Liver (tissue), 9 donors: ENCODE data around the gene SLIT3. TPM values are rescaled to one million over a fixed set of nuclear protein-coding genes. Genes with fewer than 3 reads are reported as not detected.

Source experiments
- DNase-seq: peaks from one replicate; pipeline ENCODE4 v3.0.0-alpha.2; 2017; ENCODE audit warnings: low spot score
- H3K27ac ChIP-seq, 2 donors: one replicate each; pipeline ENCODE4 v1.7.0; 2013; ENCODE audit warnings: inconsistent platforms in 2 of 2, low read length in 2 of 2, control low read depth in 1 of 2, low read depth in 1 of 2, mild to moderate bottlenecking in 1 of 2
- H3K27me3 ChIP-seq, 4 donors: one replicate each; pipeline versions ENCODE4 v1.6.1 to v1.7.0; 2013; ENCODE audit warnings: low read length in 3 of 4, inconsistent platforms in 1 of 4, mild to moderate bottlenecking in 1 of 4, moderate library complexity in 1 of 4; ENCODE audit not compliant: control insufficient read depth in 4 of 4, insufficient read depth in 4 of 4
- H3K36me3 ChIP-seq, 4 donors: one replicate each; pipeline versions ENCODE4 v1.6.1 to v1.7.0; 2013; ENCODE audit warnings: low read length in 3 of 4, mild to moderate bottlenecking in 3 of 4, low read depth in 1 of 4, moderate library complexity in 1 of 4; ENCODE audit not compliant: control insufficient read depth in 4 of 4, insufficient read depth in 3 of 4
- H3K4me1 ChIP-seq, 4 donors: one replicate each; pipeline versions ENCODE4 v1.6.1 to v1.7.0; 2013; ENCODE audit warnings: low read length in 3 of 4, mild to moderate bottlenecking in 3 of 4, moderate library complexity in 1 of 4; ENCODE audit not compliant: control insufficient read depth in 4 of 4, insufficient read depth in 4 of 4
- H3K4me3 ChIP-seq, 3 donors: one replicate each; pipeline versions ENCODE4 v1.6.1 to v1.7.0; 2013; ENCODE audit warnings: low read length in 3 of 3, control low read depth in 1 of 3, low read depth in 1 of 3, mild to moderate bottlenecking in 1 of 3
- H3K9ac ChIP-seq, 2 donors: one replicate each; pipeline ENCODE4 v1.7.0; 2013; ENCODE audit warnings: low read length in 2 of 2, mild to moderate bottlenecking in 2 of 2, moderate library complexity in 2 of 2, control low read depth in 1 of 2, low read depth in 1 of 2
- H3K9me3 ChIP-seq, 4 donors: one replicate each; pipeline versions ENCODE4 v1.6.1 to v1.7.0; 2013; ENCODE audit warnings: low read length in 3 of 4; ENCODE audit not compliant: control insufficient read depth in 4 of 4
- CTCF ChIP-seq: fragments of 150-350 bp; IDR thresholded peaks from 2 replicates; pipeline ENCODE4 v1.5.1; 2017; ENCODE audit warnings: improper control_type of control experiment, low read depth, low read length; ENCODE audit not compliant: missing input control
- EGR1 ChIP-seq, 2 donors: IDR thresholded peaks; 2 replicates each; pipeline ENCODE4 v1.6.1; 2016 to 2018; ENCODE audit warnings: antibody characterized with exemption in 2 of 2, low read depth in 2 of 2
- FOXA1 ChIP-seq: IDR thresholded peaks from 2 replicates; pipeline ENCODE4 v1.6.1; 2016; ENCODE audit warnings: antibody characterized with exemption
- HNF4A ChIP-seq, 2 donors: conservative IDR thresholded peaks; 2 replicates each; pipeline ENCODE4 v1.6.1; 2016; ENCODE audit warnings: antibody characterized with exemption in 2 of 2, mild to moderate bottlenecking in 2 of 2
- HNF4G ChIP-seq: IDR thresholded peaks from 2 replicates; pipeline ENCODE4 v1.6.1; 2016; ENCODE audit warnings: antibody characterized with exemption
- JUND ChIP-seq, 2 donors: IDR thresholded peaks; 2 replicates each; pipeline ENCODE4 v1.6.1; 2016; ENCODE audit warnings: antibody characterized with exemption in 2 of 2
- RAD21 ChIP-seq, 2 donors: IDR thresholded peaks; 2 replicates each; pipeline ENCODE4 v1.6.1; 2016; ENCODE audit warnings: antibody characterized with exemption in 2 of 2, mild to moderate bottlenecking in 2 of 2
- RXRA ChIP-seq, 2 donors: IDR thresholded peaks; 2 replicates each; pipeline ENCODE4 v1.6.1; 2017 to 2018; ENCODE audit warnings: antibody characterized with exemption in 2 of 2, mild to moderate bottlenecking in 1 of 2
- SP1 ChIP-seq: IDR thresholded peaks from 2 replicates; pipeline ENCODE4 v1.6.1; 2018; ENCODE audit warnings: antibody characterized with exemption, mild to moderate bottlenecking
- WGBS: extraction: QIAGEN DNeasy Blood & Tissue Kit; methylation state at CpG from one replicate; pipeline ENCODE4 v1.1.7; 2013; 5-methylcytosine and 5-hydroxymethylcytosine counted together
- polyA plus RNA-seq, 2 donors: library from polyadenylated mRNA; stranded (reverse) in 1 of 2; unstranded in 1 of 2; fragments of 200-250 nt in 1 of 2; fragments of >200 nt in 1 of 2; fragmentation: Nextera tagmentation in 1 of 2; extraction: Ambion mirVana in 1 of 2; gene quantifications; one replicate each; pipeline versions ENCODE4 v1.2.1 to v1.2.3, GENCODE V29; 2013 to 2015
- total RNA-seq, 2 donors: library from RNA; depleted of rRNA; stranded (reverse); fragments of >200 nt; gene quantifications; one replicate each; pipeline ENCODE4 v1.2.3, GENCODE V29; 2014
- TF ChIP-seq, protein P1 (sequence below): IDR thresholded peaks from 2 replicates; pipeline ENCODE4 v1.6.1; 2016; ENCODE audit warnings: antibody characterized with exemption, mild to moderate bottlenecking
- TF ChIP-seq, protein P2 (sequence below): IDR thresholded peaks from 2 replicates; pipeline ENCODE4 v1.6.1; 2016; ENCODE audit warnings: antibody characterized with exemption
- TF ChIP-seq, protein P3 (sequence below): IDR thresholded peaks from 2 replicates; pipeline ENCODE4 v1.6.1; 2016; ENCODE audit warnings: antibody characterized with exemption
- TF ChIP-seq, protein P4 (sequence below): IDR thresholded peaks from 2 replicates; pipeline ENCODE4 v1.6.1; 2016; ENCODE audit warnings: antibody characterized with exemption
- donor health status: healthy.
- donor health status: healthy.
- donor health status: healthy.
- donor health status: healthy.
- donor health status: healthy.

The SLIT3 gene
- total and polyA plus RNA-seq, 4 donors: 0.61 to 1.3 (median 0.91) TPM

GRCh38 chr5:169283887-169284286, 17.1 kb downstream of the SLIT3 start:
- Histone ChIP-seq H3K36me3 (no peaks in the 10 kb centered on the region), H3K9ac (no peak overlapping the region), H3K9me3 (peaks cover 0 to 9% (median 6%) of the 10 kb centered on the region in 4 donors), H3K27ac (no peak overlapping the region), H3K27me3 (peaks cover 0 to 5% (median 0%) of the 10 kb centered on the region in 4 donors), H3K4me3 (no peak overlapping the region), H3K4me1 (no peaks in the 10 kb centered on the region)
- 74% methylated on average over 6 of the region's 6 CpGs for WGBS
- TF ChIP-seq, protein P1, sequence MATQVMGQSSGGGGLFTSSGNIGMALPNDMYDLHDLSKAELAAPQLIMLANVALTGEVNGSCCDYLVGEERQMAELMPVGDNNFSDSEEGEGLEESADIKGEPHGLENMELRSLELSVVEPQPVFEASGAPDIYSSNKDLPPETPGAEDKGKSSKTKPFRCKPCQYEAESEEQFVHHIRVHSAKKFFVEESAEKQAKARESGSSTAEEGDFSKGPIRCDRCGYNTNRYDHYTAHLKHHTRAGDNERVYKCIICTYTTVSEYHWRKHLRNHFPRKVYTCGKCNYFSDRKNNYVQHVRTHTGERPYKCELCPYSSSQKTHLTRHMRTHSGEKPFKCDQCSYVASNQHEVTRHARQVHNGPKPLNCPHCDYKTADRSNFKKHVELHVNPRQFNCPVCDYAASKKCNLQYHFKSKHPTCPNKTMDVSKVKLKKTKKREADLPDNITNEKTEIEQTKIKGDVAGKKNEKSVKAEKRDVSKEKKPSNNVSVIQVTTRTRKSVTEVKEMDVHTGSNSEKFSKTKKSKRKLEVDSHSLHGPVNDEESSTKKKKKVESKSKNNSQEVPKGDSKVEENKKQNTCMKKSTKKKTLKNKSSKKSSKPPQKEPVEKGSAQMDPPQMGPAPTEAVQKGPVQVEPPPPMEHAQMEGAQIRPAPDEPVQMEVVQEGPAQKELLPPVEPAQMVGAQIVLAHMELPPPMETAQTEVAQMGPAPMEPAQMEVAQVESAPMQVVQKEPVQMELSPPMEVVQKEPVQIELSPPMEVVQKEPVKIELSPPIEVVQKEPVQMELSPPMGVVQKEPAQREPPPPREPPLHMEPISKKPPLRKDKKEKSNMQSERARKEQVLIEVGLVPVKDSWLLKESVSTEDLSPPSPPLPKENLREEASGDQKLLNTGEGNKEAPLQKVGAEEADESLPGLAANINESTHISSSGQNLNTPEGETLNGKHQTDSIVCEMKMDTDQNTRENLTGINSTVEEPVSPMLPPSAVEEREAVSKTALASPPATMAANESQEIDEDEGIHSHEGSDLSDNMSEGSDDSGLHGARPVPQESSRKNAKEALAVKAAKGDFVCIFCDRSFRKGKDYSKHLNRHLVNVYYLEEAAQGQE: no peak
- no peak for TF ChIP-seq RXRA (IDR thresholded peaks at IDR 0.05)
- no peak for TF ChIP-seq JUND (IDR thresholded peaks at IDR 0.05)
- TF ChIP-seq CTCF: no peak
- TF ChIP-seq SP1: no peak
- TF ChIP-seq EGR1 (IDR thresholded peaks at IDR 0.05; ENCODE audit: low read depth in 2 of 2): no peak
- no peak for TF ChIP-seq HNF4G
- TF ChIP-seq, protein P2, sequence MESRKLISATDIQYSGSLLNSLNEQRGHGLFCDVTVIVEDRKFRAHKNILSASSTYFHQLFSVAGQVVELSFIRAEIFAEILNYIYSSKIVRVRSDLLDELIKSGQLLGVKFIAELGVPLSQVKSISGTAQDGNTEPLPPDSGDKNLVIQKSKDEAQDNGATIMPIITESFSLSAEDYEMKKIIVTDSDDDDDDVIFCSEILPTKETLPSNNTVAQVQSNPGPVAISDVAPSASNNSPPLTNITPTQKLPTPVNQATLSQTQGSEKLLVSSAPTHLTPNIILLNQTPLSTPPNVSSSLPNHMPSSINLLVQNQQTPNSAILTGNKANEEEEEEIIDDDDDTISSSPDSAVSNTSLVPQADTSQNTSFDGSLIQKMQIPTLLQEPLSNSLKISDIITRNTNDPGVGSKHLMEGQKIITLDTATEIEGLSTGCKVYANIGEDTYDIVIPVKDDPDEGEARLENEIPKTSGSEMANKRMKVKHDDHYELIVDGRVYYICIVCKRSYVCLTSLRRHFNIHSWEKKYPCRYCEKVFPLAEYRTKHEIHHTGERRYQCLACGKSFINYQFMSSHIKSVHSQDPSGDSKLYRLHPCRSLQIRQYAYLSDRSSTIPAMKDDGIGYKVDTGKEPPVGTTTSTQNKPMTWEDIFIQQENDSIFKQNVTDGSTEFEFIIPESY: no peak
- no peak for TF ChIP-seq HNF4A (conservative IDR thresholded peaks at IDR 0.05)
- TF ChIP-seq, protein P3, sequence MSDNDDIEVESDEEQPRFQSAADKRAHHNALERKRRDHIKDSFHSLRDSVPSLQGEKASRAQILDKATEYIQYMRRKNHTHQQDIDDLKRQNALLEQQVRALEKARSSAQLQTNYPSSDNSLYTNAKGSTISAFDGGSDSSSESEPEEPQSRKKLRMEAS: no peak
- no peak for TF ChIP-seq RAD21 (IDR thresholded peaks at IDR 0.05)
- TF ChIP-seq, protein P4, sequence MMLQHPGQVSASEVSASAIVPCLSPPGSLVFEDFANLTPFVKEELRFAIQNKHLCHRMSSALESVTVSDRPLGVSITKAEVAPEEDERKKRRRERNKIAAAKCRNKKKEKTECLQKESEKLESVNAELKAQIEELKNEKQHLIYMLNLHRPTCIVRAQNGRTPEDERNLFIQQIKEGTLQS: no peak
- no peak for DNase-seq

DNA sequence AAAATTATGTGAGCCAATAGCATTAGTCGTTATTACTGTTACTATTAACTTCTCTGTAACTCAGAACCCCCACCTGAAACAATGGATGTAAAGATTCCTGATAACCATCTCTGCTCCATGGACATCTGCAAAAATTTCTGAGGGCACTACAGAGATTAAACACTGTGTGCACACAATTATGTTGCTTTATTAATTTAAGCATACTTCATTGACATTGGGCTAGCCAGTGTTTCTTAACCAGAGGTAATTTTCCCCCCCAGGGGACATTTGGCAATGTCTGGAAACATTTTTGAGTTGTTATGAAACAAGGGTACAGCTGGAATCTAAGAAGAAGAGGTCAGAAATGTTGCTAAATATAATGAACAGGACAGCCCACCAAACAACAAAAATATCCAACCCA, 19.3 kb downstream of the SLIT3 start:
- TF ChIP-seq, protein P3: no peak
- no peak for TF ChIP-seq RAD21 (IDR thresholded peaks at IDR 0.05)
- no peak for TF ChIP-seq FOXA1
- H3K9ac ChIP-seq: no peak overlapping the region
- H3K27ac ChIP-seq: no peak overlapping the region
- H3K4me1 ChIP-seq: no peaks in the 10 kb centered on the region
- 68% methylated on average over 1 of the region's 1 CpG for WGBS
- no peaks in the 10 kb centered on the region for H3K36me3 ChIP-seq
- H3K9me3 ChIP-seq: peaks cover 0 to 9% (median 6%) of the 10 kb centered on the region in 4 donors
- no peaks in the 10 kb centered on the region for H3K27me3 ChIP-seq
- H3K4me3 ChIP-seq: no peak overlapping the region
- no peak for DNase-seq
